ENCODE data around the gene NTM. TPM values are rescaled to one million over a fixed set of nuclear protein-coding genes. Genes with fewer than 3 reads are reported as not detected.

The NTM gene
- total RNA-seq, 1 experiment from 2014 or later, result not detected

DNA sequence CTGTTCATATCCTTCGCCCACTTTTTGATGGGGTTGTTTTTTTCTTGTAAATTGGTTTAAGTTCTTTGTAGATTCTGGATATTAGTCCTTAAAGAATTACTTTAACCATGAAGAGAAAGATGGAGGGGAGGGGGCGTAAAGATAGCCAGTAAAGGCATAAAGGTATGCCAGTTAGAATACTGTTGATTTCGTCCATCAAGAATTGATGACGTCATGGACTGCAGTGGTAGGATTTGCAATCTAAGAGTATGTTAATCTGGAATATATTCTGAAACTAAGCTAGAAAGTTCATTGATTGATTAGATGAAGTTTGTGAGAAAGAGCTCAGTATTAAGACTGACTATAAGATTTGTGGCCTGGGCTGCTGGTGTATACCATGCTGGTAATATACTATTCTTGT lies 856.1 kb downstream of the NTM start:
- H3K9me2 ChIP-seq (ENCODE audit: insufficient read depth), result no peaks in the 10 kb centered on the region
- peaks cover 11 to 44% of the 10 kb centered on the region in 2 experiments; a peak in 2 of 4 replicates for H3K9me3 ChIP-seq (ENCODE audit: control insufficient read depth in 1 of 2, insufficient read depth in 1 of 2, low read depth in 1 of 2, low read length in 2 of 2)
- BruUV-seq (replicated peaks), result no TSS peak
- no peak overlapping the region for H3K27ac ChIP-seq (ENCODE audit: low read depth, low read length)
- H3K9ac ChIP-seq (ENCODE audit: low read length), result no peak overlapping the region
- TF ChIP-seq TCF7L2 (IDR thresholded peaks at IDR 0.05; ENCODE audit: borderline replicate concordance, extremely low read depth, insufficient read depth, insufficient read length), result no peak
- no peak for TF ChIP-seq EZH2 (IDR thresholded peaks at IDR 0.05)
- no peak for TF ChIP-seq ZNF274 (IDR thresholded peaks at IDR 0.05; ENCODE audit: low read depth, low read length)
- TF ChIP-seq ELF1 (IDR thresholded peaks at IDR 0.05; ENCODE audit: borderline replicate concordance, low read depth), result no peak
- TF ChIP-seq SRF (IDR thresholded peaks at IDR 0.05; ENCODE audit: low read depth), result no peak
- TF ChIP-seq JUND (IDR thresholded peaks at IDR 0.05), result no peak
- no peak for TF ChIP-seq ZFX (IDR thresholded peaks at IDR 0.05)
- TF ChIP-seq EGR1 (IDR thresholded peaks at IDR 0.05; ENCODE audit: low read depth), result no peak
- no peak for TF ChIP-seq POLR2AphosphoS5 (IDR thresholded peaks at IDR 0.05; ENCODE audit: low read depth, low read length)
- TF ChIP-seq, protein P1, sequence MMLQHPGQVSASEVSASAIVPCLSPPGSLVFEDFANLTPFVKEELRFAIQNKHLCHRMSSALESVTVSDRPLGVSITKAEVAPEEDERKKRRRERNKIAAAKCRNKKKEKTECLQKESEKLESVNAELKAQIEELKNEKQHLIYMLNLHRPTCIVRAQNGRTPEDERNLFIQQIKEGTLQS (IDR thresholded peaks at IDR 0.05), result no peak
- no peak for TF ChIP-seq CEBPB (IDR thresholded peaks at IDR 0.05; ENCODE audit: low read depth)
- TF ChIP-seq, protein P2, sequence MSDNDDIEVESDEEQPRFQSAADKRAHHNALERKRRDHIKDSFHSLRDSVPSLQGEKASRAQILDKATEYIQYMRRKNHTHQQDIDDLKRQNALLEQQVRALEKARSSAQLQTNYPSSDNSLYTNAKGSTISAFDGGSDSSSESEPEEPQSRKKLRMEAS (IDR thresholded peaks at IDR 0.05), result no peak
- no peak for TF ChIP-seq EZH2phosphoT487 (IDR thresholded peaks at IDR 0.05; ENCODE audit: borderline replicate concordance)
- no peak for TF ChIP-seq FOSL1 (IDR thresholded peaks at IDR 0.05; ENCODE audit: low read depth)
- TF ChIP-seq, protein P3, sequence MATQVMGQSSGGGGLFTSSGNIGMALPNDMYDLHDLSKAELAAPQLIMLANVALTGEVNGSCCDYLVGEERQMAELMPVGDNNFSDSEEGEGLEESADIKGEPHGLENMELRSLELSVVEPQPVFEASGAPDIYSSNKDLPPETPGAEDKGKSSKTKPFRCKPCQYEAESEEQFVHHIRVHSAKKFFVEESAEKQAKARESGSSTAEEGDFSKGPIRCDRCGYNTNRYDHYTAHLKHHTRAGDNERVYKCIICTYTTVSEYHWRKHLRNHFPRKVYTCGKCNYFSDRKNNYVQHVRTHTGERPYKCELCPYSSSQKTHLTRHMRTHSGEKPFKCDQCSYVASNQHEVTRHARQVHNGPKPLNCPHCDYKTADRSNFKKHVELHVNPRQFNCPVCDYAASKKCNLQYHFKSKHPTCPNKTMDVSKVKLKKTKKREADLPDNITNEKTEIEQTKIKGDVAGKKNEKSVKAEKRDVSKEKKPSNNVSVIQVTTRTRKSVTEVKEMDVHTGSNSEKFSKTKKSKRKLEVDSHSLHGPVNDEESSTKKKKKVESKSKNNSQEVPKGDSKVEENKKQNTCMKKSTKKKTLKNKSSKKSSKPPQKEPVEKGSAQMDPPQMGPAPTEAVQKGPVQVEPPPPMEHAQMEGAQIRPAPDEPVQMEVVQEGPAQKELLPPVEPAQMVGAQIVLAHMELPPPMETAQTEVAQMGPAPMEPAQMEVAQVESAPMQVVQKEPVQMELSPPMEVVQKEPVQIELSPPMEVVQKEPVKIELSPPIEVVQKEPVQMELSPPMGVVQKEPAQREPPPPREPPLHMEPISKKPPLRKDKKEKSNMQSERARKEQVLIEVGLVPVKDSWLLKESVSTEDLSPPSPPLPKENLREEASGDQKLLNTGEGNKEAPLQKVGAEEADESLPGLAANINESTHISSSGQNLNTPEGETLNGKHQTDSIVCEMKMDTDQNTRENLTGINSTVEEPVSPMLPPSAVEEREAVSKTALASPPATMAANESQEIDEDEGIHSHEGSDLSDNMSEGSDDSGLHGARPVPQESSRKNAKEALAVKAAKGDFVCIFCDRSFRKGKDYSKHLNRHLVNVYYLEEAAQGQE (IDR thresholded peaks at IDR 0.05; ENCODE audit: low read depth), result no peak
- no peak for TF ChIP-seq SIN3A (IDR thresholded peaks at IDR 0.05; ENCODE audit: low read depth)
- TF ChIP-seq POLR2A (IDR thresholded peaks at IDR 0.05; ENCODE audit: borderline replicate concordance, extremely low read depth, insufficient read depth, insufficient read length), result no peak
- H3K79me2 ChIP-seq (ENCODE audit: insufficient read depth, low read length), result no peaks in the 10 kb centered on the region
- RAD21 ChIA-PET (ENCODE audit: low non-redundant PET in 1 of 2, low total read pairs in 2 of 2, uncharacterized antibody in 2 of 2, unreplicated experiment in 2 of 2), result no interaction called here
- ATAC-seq (no peak), DNase-seq (ENCODE audit: low read depth, low spot score) (no peak)
- H3K4me3 ChIP-seq (replicated peaks in 1 of 2; ENCODE audit: low read depth in 1 of 2, low read length in 2 of 2), result no peak overlapping the region
- H3K27me3 ChIP-seq (ENCODE audit: insufficient read depth, low read length), result no peaks in the 10 kb centered on the region
- intact Hi-C loops (cut with micrococcal nuclease), result no loop called here
- H4K20me1 ChIP-seq (ENCODE audit: insufficient read depth), result no peaks in the 10 kb centered on the region
- CTCF ChIA-PET, result no interaction called here
- H2AFZ ChIP-seq (ENCODE audit: low read depth, low read length, poor library complexity, severe bottlenecking), result no peak overlapping the region
- POLR2A ChIA-PET, result no interaction called here
- no peak overlapping the region for H3K4me2 ChIP-seq (ENCODE audit: low read length)
- no peaks in the 10 kb centered on the region for H3K36me3 ChIP-seq (ENCODE audit: control insufficient read depth in 1 of 2, insufficient read depth in 2 of 2, low read length in 2 of 2)
- no peaks in the 10 kb centered on the region for H3K4me1 ChIP-seq (ENCODE audit: control insufficient read depth in 1 of 2, insufficient read depth in 2 of 2, low read length in 2 of 2)

Measured in HCT116 (cell line).